A204.1 (cell line): ENCODE data around the gene MSRB1.

Source experiments
- FAIRE-seq: peaks from 2 replicates; lab custom pipeline; 2012; peaks lifted over from hg19 to GRCh38; lab: Jason Lieb, UNC

The MSRB1 gene

DNA sequence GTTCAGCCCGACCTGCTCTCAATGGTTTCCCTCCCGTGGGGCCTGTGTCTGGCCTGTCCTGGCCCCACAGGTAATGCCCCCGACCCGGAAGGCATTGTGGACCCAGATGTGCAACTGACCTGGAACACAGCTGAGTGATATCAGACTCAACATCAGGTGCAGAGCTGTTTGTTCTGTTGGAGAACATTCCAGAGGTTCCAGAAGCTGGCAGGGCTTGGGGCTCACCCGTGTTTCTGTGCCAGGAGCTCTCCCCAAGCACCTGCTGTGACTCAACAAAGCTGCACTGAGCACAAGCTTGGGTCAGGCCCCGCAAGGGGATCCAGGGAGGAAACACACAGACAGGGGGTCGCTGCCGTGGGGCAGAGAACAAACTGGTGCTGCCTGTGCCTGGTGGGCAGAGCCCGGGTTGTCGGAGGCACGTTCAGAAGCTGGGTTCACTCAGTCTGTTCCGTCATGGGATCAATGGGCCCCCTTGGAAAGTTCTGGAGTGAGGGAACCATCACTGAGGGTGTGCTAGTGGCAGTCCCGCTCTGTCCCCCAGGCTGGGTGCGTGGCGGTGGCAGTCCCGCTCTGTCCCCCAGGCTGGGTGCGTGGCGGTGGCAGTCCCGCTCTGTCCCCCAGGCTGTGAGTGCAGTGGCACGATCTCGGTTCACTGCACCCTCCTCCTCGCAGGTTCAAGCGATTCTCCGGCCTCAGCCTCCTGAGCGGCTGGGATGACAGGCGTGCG, 46.9 kb downstream of the MSRB1 start:
- FAIRE-seq, result no peak

DNA sequence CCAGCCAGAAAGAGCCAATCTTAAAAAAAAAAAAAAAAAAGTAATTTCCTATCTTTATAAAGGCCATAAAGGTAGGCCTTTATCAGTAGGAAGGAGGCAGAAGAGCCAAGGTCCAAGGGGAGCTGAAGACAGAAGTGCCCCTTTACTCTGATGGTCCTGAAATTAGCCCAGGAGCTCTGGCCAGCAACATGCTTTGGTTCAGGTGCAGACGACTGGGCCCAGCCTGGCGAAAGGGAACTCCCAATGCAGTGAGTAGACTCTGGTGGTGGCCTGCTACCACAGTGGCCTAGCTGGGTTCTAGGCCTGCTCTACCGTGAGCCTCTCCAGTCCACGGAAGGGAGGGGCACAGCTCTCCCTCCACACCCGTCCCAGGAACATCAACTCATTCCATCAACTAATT, 47.9 kb downstream of the MSRB1 start:
- FAIRE-seq, result no peak

DNA sequence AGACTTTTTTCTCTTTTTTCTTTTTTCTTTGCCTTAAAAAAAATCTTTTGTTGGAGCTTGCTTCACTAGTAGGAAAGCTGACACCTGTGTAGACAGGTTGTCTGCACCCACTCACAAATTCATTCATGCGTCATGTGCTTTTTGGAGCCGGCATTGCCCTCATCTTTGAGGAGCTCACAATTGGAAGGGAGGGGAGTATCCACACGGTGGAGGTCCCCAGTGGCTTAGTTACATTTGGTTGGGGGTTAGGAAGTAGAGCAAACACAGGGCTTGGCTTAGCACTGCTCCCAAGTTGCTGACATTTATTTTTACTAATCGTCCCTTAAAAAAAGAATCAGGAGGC, 52.3 kb downstream of the MSRB1 start:
- no peak for FAIRE-seq

DNA sequence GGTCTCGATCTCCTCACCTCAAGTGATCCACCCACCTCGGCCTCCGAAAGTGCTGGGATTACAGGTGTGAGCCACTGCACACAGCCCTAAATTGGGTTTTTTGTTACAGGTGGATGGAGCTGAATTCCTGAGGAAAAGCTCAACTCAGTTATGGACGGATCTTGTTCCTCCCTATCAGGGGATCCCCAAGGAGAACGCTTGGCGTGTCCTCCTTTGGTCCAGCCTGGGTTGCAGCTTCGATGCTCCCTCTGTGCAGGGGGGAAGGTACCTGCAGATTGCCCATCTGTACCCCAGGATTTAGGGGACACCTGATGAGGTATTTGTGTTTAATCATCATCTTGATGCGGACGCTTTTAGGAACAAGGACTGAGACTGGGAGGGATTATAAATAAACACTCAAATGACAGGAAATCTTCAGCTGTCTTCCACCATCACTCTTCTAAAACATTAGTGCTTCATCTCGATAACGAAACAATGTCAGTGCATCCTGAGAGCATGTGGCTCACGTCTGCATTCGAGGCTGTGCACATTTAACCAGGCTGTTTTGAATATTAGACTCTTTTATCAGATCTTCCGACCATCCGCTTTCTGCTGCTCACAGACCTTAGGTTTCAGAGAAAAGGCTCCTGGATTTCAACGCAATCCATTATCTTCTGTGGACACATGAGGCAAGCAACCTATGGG, 52.8 kb downstream of the MSRB1 start:
- FAIRE-seq, result no peak
